Erythroblast (primary cell): ENCODE results near the gene AHNAK2.

ENCODE experiments used
- GATA1 ChIP-seq: IDR thresholded peaks from 2 replicates; pipeline ENCODE4 v1.6.1; 2011; ENCODE audit warnings: low read depth, mild to moderate bottlenecking, control low read depth, low read length, moderate library complexity
- POLR2A ChIP-seq: IDR thresholded peaks from 2 replicates; pipeline ENCODE4 v1.6.1; 2011; ENCODE audit warnings: mild to moderate bottlenecking, low read length

DNA sequence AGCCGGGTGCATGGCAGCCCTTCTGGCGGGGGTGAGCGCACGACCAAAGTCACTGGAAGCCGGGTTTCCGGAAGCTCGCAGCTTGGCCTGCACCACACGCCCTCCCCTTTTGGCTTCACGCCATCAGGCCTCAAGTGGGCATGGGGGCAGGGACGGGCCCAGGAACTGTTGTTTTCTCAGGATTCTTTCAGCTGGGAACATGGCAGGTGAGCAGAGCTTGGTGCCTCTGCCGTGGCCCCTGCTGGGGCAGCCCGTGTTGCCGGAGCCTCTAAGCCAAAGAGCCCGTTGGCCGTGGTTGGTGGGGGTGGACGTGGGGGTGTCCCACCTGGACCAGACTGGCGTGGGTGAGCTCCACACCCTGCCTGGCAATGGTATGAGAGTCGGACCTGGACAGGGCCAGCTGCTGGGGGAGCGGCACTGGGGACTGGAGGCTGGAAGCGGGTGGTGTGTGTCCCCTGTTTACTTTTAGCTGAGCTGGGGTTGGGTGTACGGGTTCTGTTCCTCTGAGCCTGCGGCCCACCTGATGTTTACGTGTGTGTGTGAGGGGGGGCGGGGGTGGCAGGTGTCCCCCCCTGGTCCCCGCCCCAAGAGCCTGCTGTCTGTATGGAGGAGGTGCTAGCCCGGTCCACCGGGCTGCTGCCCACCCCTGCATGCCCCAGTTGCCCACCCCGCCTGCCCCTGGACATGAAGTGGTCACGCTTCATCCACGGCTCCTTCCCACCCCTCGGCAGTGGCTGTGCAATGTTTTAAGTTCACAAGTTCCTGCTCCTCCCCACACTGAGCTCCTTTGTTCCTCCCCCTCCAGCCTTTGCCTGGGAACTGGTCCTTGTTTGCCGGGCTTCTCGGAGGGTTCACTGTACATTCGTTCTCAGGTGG is 82.2 kb downstream of the AHNAK2 start:
- TF ChIP-seq POLR2A (no peak), GATA1 (no peak)
